DND-41 (cell line): ENCODE data around the gene ENO2.

Source experiments
- ATAC-seq: fragments of 200-7000 bp; cut with Tn5 transposase; 3 replicates; pipeline ENCODE4 v1.9.1; 2021; ENCODE audit warnings: low read depth; ENCODE audit not compliant: insufficient read depth
- DNase-seq: peaks from one replicate; pipeline ENCODE4 v3.0.0-alpha.2; 2020
- H2AFZ ChIP-seq: 2 replicates; pipeline ENCODE4 v1.6.0; 2012; ENCODE audit warnings: low read depth, low read length
- H3K27ac ChIP-seq: 2 replicates; pipeline ENCODE4 v1.5.1; 2012; ENCODE audit warnings: low read length, inconsistent platforms
- H3K27me3 ChIP-seq: fragments of 200-600 bp; sonication (generic); 2 replicates; pipeline ENCODE4 v1.6.0; 2012; ENCODE audit warnings: low read length, mild to moderate bottlenecking, inconsistent platforms; ENCODE audit not compliant: insufficient read depth, poor library complexity
- H3K36me3 ChIP-seq: 2 replicates; pipeline ENCODE4 v1.5.1; 2012; ENCODE audit warnings: low read length, inconsistent platforms; ENCODE audit not compliant: insufficient read depth
- H3K4me1 ChIP-seq: 2 replicates; pipeline ENCODE4 v1.5.1; 2012; ENCODE audit warnings: mild to moderate bottlenecking, low read length; ENCODE audit not compliant: insufficient read depth
- H3K4me2 ChIP-seq: 2 replicates; pipeline ENCODE4 v1.6.0; 2012; ENCODE audit warnings: mild to moderate bottlenecking, moderate library complexity, low read length, inconsistent platforms; ENCODE audit not compliant: insufficient read depth
- H3K4me3 ChIP-seq, 2 experiments: fragments of 200-600 bp in 1 of 2; shearing (Covaris generic) in 1 of 2; 2 replicates each; pipeline ENCODE4 v1.5.1; 2012 to 2016; ENCODE audit warnings: inconsistent platforms in 2 of 2, low read length in 2 of 2, mild to moderate bottlenecking in 2 of 2, low read depth in 1 of 2, moderate library complexity in 1 of 2
- H3K79me2 ChIP-seq: 2 replicates; pipeline ENCODE4 v1.6.0; 2012; ENCODE audit warnings: low read length, inconsistent platforms; ENCODE audit not compliant: insufficient read depth
- H3K9ac ChIP-seq: 2 replicates; pipeline ENCODE4 v1.6.0; 2012; ENCODE audit warnings: low read depth, mild to moderate bottlenecking, inconsistent platforms, low read length, moderate library complexity
- H3K9me3 ChIP-seq: 2 replicates; pipeline ENCODE4 v1.5.1; 2012; ENCODE audit warnings: low read length, moderate library complexity, mild to moderate bottlenecking, inconsistent platforms; ENCODE audit not compliant: insufficient read depth, severe bottlenecking
- H4K20me1 ChIP-seq: 2 replicates; pipeline ENCODE4 v1.6.0; 2012; ENCODE audit warnings: low read length; ENCODE audit not compliant: insufficient read depth
- CTCF ChIP-seq: IDR thresholded peaks from 2 replicates; pipeline ENCODE4 v1.5.1; 2012; ENCODE audit warnings: borderline replicate concordance, low read length, moderate library complexity, mild to moderate bottlenecking; ENCODE audit not compliant: poor library complexity, severe bottlenecking; ENCODE audit errors: extremely low read depth
- EZH2 ChIP-seq: IDR thresholded peaks from 3 replicates; pipeline ENCODE4 v1.6.1; 2012; ENCODE audit warnings: borderline replicate concordance, low read depth, mild to moderate bottlenecking, moderate library complexity, low read length, inconsistent platforms; ENCODE audit not compliant: severe bottlenecking

The ENO2 gene

GRCh38 chr12:6943389-6943721, 29.0 kb downstream of the ENO2 start:
- DNase-seq (peak; percentile 85), ATAC-seq (peak; percentile 63)
- peak overlapping the region; percentile 94 for H3K4me2 ChIP-seq
- no peaks in the 10 kb centered on the region for H3K27me3 ChIP-seq
- no peaks in the 10 kb centered on the region for H4K20me1 ChIP-seq
- peak overlapping the region; percentile 44 for H2AFZ ChIP-seq
- peaks cover 20% of the 10 kb centered on the region for H3K79me2 ChIP-seq
- H3K36me3 ChIP-seq = peaks cover 50% of the 10 kb centered on the region
- H3K4me3 ChIP-seq = peak overlapping the region in 1 of 2 experiments; percentile 88; a peak in 2 of 4 replicates
- TF ChIP-seq CTCF (no peak), EZH2 (no peak)
- no peaks in the 10 kb centered on the region for H3K9me3 ChIP-seq
- peaks cover 49% of the 10 kb centered on the region for H3K4me1 ChIP-seq
- peak overlapping the region; percentile 93 for H3K9ac ChIP-seq
- peak overlapping the region; percentile 99 for H3K27ac ChIP-seq

GRCh38 chr12:6943722-6944380, 29.5 kb downstream of the ENO2 start, which contains the start of the genes C12orf57 and RNU7-1:
Gene C12orf57, plus strand, starts transcription at chr12:6944022. Its CDS starts 100 bp downstream, at chr12:6944122.
Gene RNU7-1, plus strand, starts transcription at chr12:6943816.
- Histone ChIP-seq H3K27me3 (no peaks in the 10 kb centered on the region), H2AFZ (peak within 1 kb of the TSS; percentile 91), H3K27ac (peak within 1 kb of the TSS; percentile 99), H3K9ac (peak within 1 kb of the TSS; percentile 93), H3K9me3 (no peaks in the 10 kb centered on the region), H4K20me1 (no peaks in the 10 kb centered on the region), H3K36me3 (peaks cover 45% of the 10 kb centered on the region), H3K4me2 (peak within 1 kb of the TSS; percentile 94), H3K79me2 (peaks cover 15% of the 10 kb centered on the region), H3K4me1 (peaks cover 44% of the 10 kb centered on the region), H3K4me3 (peak within 1 kb of the TSS; percentile 58 to 88)
- TF ChIP-seq CTCF (no peak), EZH2 (no peak)
- DNase-seq (peak; percentile 92), ATAC-seq (peak; percentile 79)

- H3K9me3 ChIP-seq = no peaks in the 10 kb centered on the region
- peaks cover 40% of the 10 kb centered on the region for H3K4me1 ChIP-seq
- peaks cover 11% of the 10 kb centered on the region for H3K79me2 ChIP-seq
- peak overlapping the region; percentile 99 for H3K27ac ChIP-seq
- no peaks in the 10 kb centered on the region for H3K27me3 ChIP-seq
- peaks cover 38% of the 10 kb centered on the region for H3K36me3 ChIP-seq
- H2AFZ ChIP-seq = peak overlapping the region; percentile 91
- peak; percentile 97 for TF ChIP-seq CTCF
- no peak for TF ChIP-seq EZH2
- ATAC-seq (peak; percentile 72), DNase-seq (peak; percentile 93)
- peak overlapping the region; percentile 94 for H3K4me2 ChIP-seq
- peak overlapping the region; percentile 93 for H3K9ac ChIP-seq
- no peaks in the 10 kb centered on the region for H4K20me1 ChIP-seq
- H3K4me3 ChIP-seq = peak overlapping the region; percentile 58 to 88
These were observed 30.2 kb downstream of the ENO2 start for GRCh38 chr12:6944381-6945186.
